Measurements from ENCODE around the gene CHST11. TPM values are rescaled to one million over a fixed set of nuclear protein-coding genes. Genes with fewer than 3 reads are reported as not detected.

The CHST11 gene
- polyA plus RNA-seq, 1 donor (not counting 4 experiments of a cell fraction or from before 2014, with no cell fraction given): 11.9 TPM

- no peak for TF ChIP-seq CTCF (optimal IDR thresholded peaks at IDR 0.05 in 1 of 3, IDR thresholded peaks at IDR 0.05 in 1 of 3, conservative IDR thresholded peaks at IDR 0.05 in 1 of 3; ENCODE audit: extremely low read depth in 1 of 3, insufficient read depth in 2 of 3, low read length in 3 of 3)
- no peak for TF ChIP-seq EZH2 (IDR thresholded peaks at IDR 0.05; ENCODE audit: low read length)
- Histone ChIP-seq H3K9me3 (ENCODE audit: control insufficient read depth, low read depth, low read length) (no peaks in the 10 kb centered on the region), H3K36me3 (ENCODE audit: control insufficient read depth in 2 of 2, extremely low read depth in 1 of 2, insufficient read depth in 2 of 2, low read length in 2 of 2) (no peaks in the 10 kb centered on the region), H3K9me1 (ENCODE audit: control insufficient read depth, extremely low read depth, insufficient read depth, low read length) (no peaks in the 10 kb centered on the region), H3K4me2 (ENCODE audit: control insufficient read depth, extremely low read depth, insufficient read depth, low read depth, low read length) (no peak overlapping the region), H3K9ac (ENCODE audit: control insufficient read depth, extremely low read depth, insufficient read depth, low read length) (no peak overlapping the region), H4K20me1 (ENCODE audit: control insufficient read depth, extremely low read depth, insufficient read depth, low read length) (no peaks in the 10 kb centered on the region), H3K27me3 (ENCODE audit: control insufficient read depth, extremely low read depth, insufficient read depth, low read length) (no peaks in the 10 kb centered on the region), H3K27ac (ENCODE audit: control insufficient read depth, insufficient read depth, low read length) (no peak overlapping the region), H3K4me1 (ENCODE audit: control insufficient read depth, extremely low read depth, insufficient read depth, low read length) (peaks cover 3% of the 10 kb centered on the region), H3K4me3 (ENCODE audit: control insufficient read depth in 2 of 3, extremely low read depth in 1 of 3, insufficient read depth in 2 of 3, low read depth in 1 of 3, low read length in 3 of 3) (no peak overlapping the region), H2AFZ (ENCODE audit: control insufficient read depth, low read length) (no peak overlapping the region), H3K79me2 (ENCODE audit: control insufficient read depth, insufficient read depth, low read length) (peaks cover 8% of the 10 kb centered on the region)
- dilution Hi-C loops (cut with MboI; ENCODE audit: extremely low pct_ligation_motif_present, low sequenced_read_pairs): no loop called here
- FAIRE-seq (no peak), DNase-seq (ENCODE audit: low read depth, low spot score) (no peak)
Measured at GRCh38 chr12:104501115-104501514, 44.4 kb downstream of the CHST11 start.

- H3K9ac ChIP-seq (ENCODE audit: control insufficient read depth, extremely low read depth, insufficient read depth, low read length): no peak overlapping the region
- peaks cover 8% of the 10 kb centered on the region for H3K79me2 ChIP-seq (ENCODE audit: control insufficient read depth, insufficient read depth, low read length)
- no peaks in the 10 kb centered on the region for H3K9me3 ChIP-seq (ENCODE audit: control insufficient read depth, low read depth, low read length)
- no peaks in the 10 kb centered on the region for H4K20me1 ChIP-seq (ENCODE audit: control insufficient read depth, extremely low read depth, insufficient read depth, low read length)
- no peaks in the 10 kb centered on the region for H3K36me3 ChIP-seq (ENCODE audit: control insufficient read depth in 2 of 2, extremely low read depth in 1 of 2, insufficient read depth in 2 of 2, low read length in 2 of 2)
- no peaks in the 10 kb centered on the region for H3K9me1 ChIP-seq (ENCODE audit: control insufficient read depth, extremely low read depth, insufficient read depth, low read length)
- no peak overlapping the region for H3K27ac ChIP-seq (ENCODE audit: control insufficient read depth, insufficient read depth, low read length)
- no peak overlapping the region for H3K4me3 ChIP-seq (ENCODE audit: control insufficient read depth in 2 of 3, extremely low read depth in 1 of 3, insufficient read depth in 2 of 3, low read depth in 1 of 3, low read length in 3 of 3)
- no peak overlapping the region for H3K4me2 ChIP-seq (ENCODE audit: control insufficient read depth, extremely low read depth, insufficient read depth, low read depth, low read length)
- dilution Hi-C loops (cut with MboI; ENCODE audit: extremely low pct_ligation_motif_present, low sequenced_read_pairs): no loop called here
- no peaks in the 10 kb centered on the region for H3K27me3 ChIP-seq (ENCODE audit: control insufficient read depth, extremely low read depth, insufficient read depth, low read length)
- peaks cover 3% of the 10 kb centered on the region for H3K4me1 ChIP-seq (ENCODE audit: control insufficient read depth, extremely low read depth, insufficient read depth, low read length)
- no peak for DNase-seq (ENCODE audit: low read depth, low spot score)
- no peak for TF ChIP-seq CTCF (optimal IDR thresholded peaks at IDR 0.05 in 1 of 3, IDR thresholded peaks at IDR 0.05 in 1 of 3, conservative IDR thresholded peaks at IDR 0.05 in 1 of 3; ENCODE audit: extremely low read depth in 1 of 3, insufficient read depth in 2 of 3, low read length in 3 of 3)
- no peak for TF ChIP-seq EZH2 (IDR thresholded peaks at IDR 0.05; ENCODE audit: low read length)
- no peak overlapping the region for H2AFZ ChIP-seq (ENCODE audit: control insufficient read depth, low read length)
- no peak for FAIRE-seq
Measured at GRCh38 chr12:104501660-104502059, 44.9 kb downstream of the CHST11 start.
